H1 (cell line): ENCODE data around the gene TMEM235. TPM values are rescaled to one million over a fixed set of nuclear protein-coding genes. Genes with fewer than 3 reads are reported as not detected.

ENCODE experiments used
- CTCF ChIA-PET: fragments of 300-600 bp; sonication (Branson Sonifier 250); formaldehyde crosslinking; loops from one replicate; lab custom pipeline; 2021; ENCODE audit not compliant: partially characterized antibody; lab: Charles Lee
- POLR2A ChIA-PET: fragments of 300-600 bp; sonication (Branson Sonifier 250); formaldehyde crosslinking; loops from one replicate; lab custom pipeline; 2021; ENCODE audit warnings: inconsistent platforms; ENCODE audit not compliant: partially characterized antibody; lab: Charles Lee
- DNase-seq, 2 experiments: peaks; one replicate each; pipeline versions ENCODE4 v3.0.0 to v3.0.0-alpha.2; 2010 to 2022; ENCODE audit warnings: low spot score in 2 of 2, low read depth in 1 of 2, mixed read lengths in 1 of 2
- FAIRE-seq: peaks from 2 replicates; lab custom pipeline; 2011; peaks lifted over from hg19 to GRCh38; lab: Jason Lieb, UNC
- H2AFZ ChIP-seq: 2 replicates; pipeline ENCODE4 v1.8.1; 2012; ENCODE audit warnings: low read length, inconsistent platforms
- H2AK5ac ChIP-seq: 2 replicates; pipeline ENCODE4 v1.6.1; 2013; ENCODE audit warnings: low read depth, low read length
- H2BK120ac ChIP-seq: replicated peaks from 2 replicates; pipeline ENCODE3; 2013; ENCODE audit warnings: low read depth, low read length, inconsistent platforms
- H2BK12ac ChIP-seq: 2 replicates; pipeline ENCODE4 v1.6.1; 2013; ENCODE audit warnings: low read depth, low read length
- H2BK15ac ChIP-seq: 2 replicates; pipeline ENCODE4 v1.6.1; 2013; ENCODE audit warnings: low read length
- H2BK20ac ChIP-seq: 2 replicates; pipeline ENCODE4 v1.6.1; 2013; ENCODE audit warnings: low read length
- H2BK5ac ChIP-seq: 2 replicates; pipeline ENCODE4 v1.6.1; 2013; ENCODE audit warnings: low read depth, low read length
- H3K14ac ChIP-seq: 2 replicates; pipeline ENCODE4 v1.6.1; 2013; ENCODE audit warnings: inconsistent platforms; ENCODE audit not compliant: insufficient read length
- H3K18ac ChIP-seq: 2 replicates; pipeline ENCODE4 v1.6.1; 2013; ENCODE audit warnings: low read length; ENCODE audit errors: extremely low read depth
- H3K23ac ChIP-seq: 2 replicates; pipeline ENCODE4 v1.6.1; 2013; ENCODE audit warnings: inconsistent platforms; ENCODE audit not compliant: insufficient read length
- H3K23me2 ChIP-seq: 2 replicates; pipeline ENCODE4 v1.6.1; 2013; ENCODE audit warnings: low read depth, low read length
- H3K27ac ChIP-seq: 2 replicates; pipeline ENCODE4 v1.6.1; 2011; ENCODE audit warnings: low read depth, low read length, inconsistent platforms
- H3K27me3 ChIP-seq, 4 experiments: replicated peaks in 1 of 4; 1 replicate in 1 of 4; 2 replicates in 3 of 4; pipeline versions ENCODE4 v1.6.1 to v1.8.1; 2011 to 2013; ENCODE audit warnings: low read length in 3 of 4, mild to moderate bottlenecking in 3 of 4, inconsistent platforms in 2 of 4, mixed read lengths in 2 of 4, moderate library complexity in 1 of 4; ENCODE audit not compliant: control insufficient read depth in 3 of 4, insufficient read depth in 3 of 4; ENCODE audit errors: extremely low read depth in 1 of 4
- H3K36me3 ChIP-seq, 4 experiments: 2 replicates each; pipeline versions ENCODE4 v1.6.1 to v1.8.1; 2011 to 2013; ENCODE audit warnings: mild to moderate bottlenecking in 4 of 4, low read length in 3 of 4, moderate library complexity in 2 of 4, control low read depth in 1 of 4, inconsistent platforms in 1 of 4; ENCODE audit not compliant: insufficient read depth in 4 of 4, control insufficient read depth in 2 of 4
- H3K4ac ChIP-seq: replicated peaks from 2 replicates; pipeline ENCODE3; 2013; ENCODE audit warnings: low read length, low read depth, mixed read lengths, inconsistent platforms; ENCODE audit not compliant: insufficient read length
- H3K4me1 ChIP-seq, 4 experiments: replicated peaks in 1 of 4; 1 replicate in 1 of 4; 2 replicates in 3 of 4; pipeline versions ENCODE4 v1.6.1 to v1.8.1; 2011 to 2013; ENCODE audit warnings: low read length in 3 of 4, inconsistent platforms in 2 of 4, mixed read lengths in 1 of 4; ENCODE audit not compliant: insufficient read depth in 4 of 4, control insufficient read depth in 3 of 4
- H3K4me2 ChIP-seq, 2 experiments: 2 replicates each; pipeline versions ENCODE4 v1.6.1 to v1.8.1; 2011 to 2013; ENCODE audit warnings: low read depth in 2 of 2, low read length in 2 of 2, control low read depth in 1 of 2, inconsistent platforms in 1 of 2, mild to moderate bottlenecking in 1 of 2; ENCODE audit not compliant: insufficient read depth in 1 of 2
- H3K4me3 ChIP-seq, 4 experiments: fragments of 200-600, 300-600 bp in 1 of 4; sonication (generic), shearing (Covaris generic), sonication (Bioruptor Twin) in 1 of 4; 2 replicates each; pipeline versions ENCODE4 v1.5.1 to v1.8.1; 2011 to 2016; ENCODE audit warnings: low read length in 4 of 4, low read depth in 3 of 4, control low read depth in 2 of 4, inconsistent platforms in 2 of 4, mild to moderate bottlenecking in 2 of 4, mixed read lengths in 1 of 4, moderate library complexity in 1 of 4; ENCODE audit not compliant: insufficient read depth in 2 of 4; ENCODE audit errors: extremely low read depth in 1 of 4
- H3K56ac ChIP-seq: replicated peaks from 2 replicates; pipeline ENCODE3; 2013; ENCODE audit warnings: low read depth, mild to moderate bottlenecking, mixed read lengths, low read length, inconsistent platforms; ENCODE audit not compliant: insufficient read length
- H3K79me1 ChIP-seq: 2 replicates; pipeline ENCODE4 v1.6.1; 2013; ENCODE audit warnings: low read depth, low read length, control low read depth
- H3K79me2 ChIP-seq, 2 experiments: 2 replicates each; pipeline versions ENCODE4 v1.6.1 to v1.8.1; 2012 to 2013; ENCODE audit warnings: low read length in 2 of 2, mild to moderate bottlenecking in 2 of 2, inconsistent platforms in 1 of 2; ENCODE audit not compliant: insufficient read depth in 2 of 2, control insufficient read depth in 1 of 2
- H3K9ac ChIP-seq, 4 experiments: replicated peaks in 1 of 4; 1 replicate in 1 of 4; 2 replicates in 3 of 4; pipeline versions ENCODE4 v1.6.1 to v1.8.1; 2011 to 2013; ENCODE audit warnings: low read depth in 3 of 4, low read length in 3 of 4, control low read depth in 2 of 4, mild to moderate bottlenecking in 2 of 4, moderate library complexity in 2 of 4, inconsistent platforms in 1 of 4; ENCODE audit errors: extremely low read depth in 1 of 4
- H3K9me3 ChIP-seq, 2 experiments: 2 replicates each; pipeline versions ENCODE4 v1.6.1 to v1.8.1; 2012 to 2013; ENCODE audit warnings: mild to moderate bottlenecking in 2 of 2, moderate library complexity in 2 of 2, control low read depth in 1 of 2, inconsistent platforms in 1 of 2, low read depth in 1 of 2, low read length in 1 of 2, mixed read lengths in 1 of 2; ENCODE audit not compliant: insufficient read depth in 2 of 2
- H4K20me1 ChIP-seq, 2 experiments: replicated peaks in 1 of 2; 2 replicates each; pipeline versions ENCODE3 to v1.8.1; 2011 to 2013; ENCODE audit warnings: inconsistent platforms in 2 of 2, low read length in 2 of 2, mild to moderate bottlenecking in 1 of 2; ENCODE audit not compliant: insufficient read depth in 2 of 2, control insufficient read depth in 1 of 2
- H4K5ac ChIP-seq: 2 replicates; pipeline ENCODE4 v1.6.1; 2013; ENCODE audit warnings: low read length, low read depth, mixed read lengths, inconsistent platforms; ENCODE audit not compliant: insufficient read length
- H4K8ac ChIP-seq: 2 replicates; pipeline ENCODE4 v1.8.0; 2013; ENCODE audit warnings: mild to moderate bottlenecking, moderate library complexity, low read length, inconsistent platforms; ENCODE audit not compliant: insufficient read depth; ENCODE audit errors: extremely low read depth
- H4K91ac ChIP-seq: replicated peaks from 2 replicates; pipeline ENCODE3; 2013; ENCODE audit warnings: low read length, mixed read lengths, inconsistent platforms; ENCODE audit not compliant: insufficient read length
- EGR1 ChIP-seq: IDR thresholded peaks from 2 replicates; pipeline ENCODE4 v1.6.1; 2011; ENCODE audit warnings: low read depth, low read length, borderline replicate concordance
- HDAC6 ChIP-seq: IDR thresholded peaks from one replicate; pipeline ENCODE4 v1.7.1; 2012; ENCODE audit warnings: low read depth, mild to moderate bottlenecking, inconsistent platforms, low read length, moderate library complexity
- RAD21 ChIP-seq, 2 experiments: IDR thresholded peaks in 1 of 2; conservative IDR thresholded peaks in 1 of 2; 2 replicates each; pipeline ENCODE4 v1.6.1; 2011; ENCODE audit warnings: low read depth in 2 of 2, low read length in 2 of 2, improper control_type of control experiment in 1 of 2, inconsistent platforms in 1 of 2, mild to moderate bottlenecking in 1 of 2, moderate library complexity in 1 of 2
- RXRA ChIP-seq: IDR thresholded peaks from 2 replicates; pipeline ENCODE4 v1.6.1; 2011; ENCODE audit warnings: low read depth, mild to moderate bottlenecking, low read length, moderate library complexity; ENCODE audit not compliant: insufficient read depth
- WGBS, 2 experiments: shearing (Covaris generic) in 1 of 2; methylation state at CpG; one replicate each; pipeline versions ENCODE4 v1.1.6 to v1.1.7; 2013 to 2015; ENCODE audit warnings: low lambda C conversion rate in 2 of 2, mixed read lengths in 2 of 2, inconsistent platforms in 1 of 2, low coverage in 1 of 2, missing lambda C conversion rate in 1 of 2; ENCODE audit not compliant: insufficient replicate concordance in 2 of 2, insufficient coverage in 1 of 2, insufficient read length in 1 of 2; ENCODE audit errors: extremely low coverage in 1 of 2, missing lambda C conversion rate in 1 of 2; 5-methylcytosine and 5-hydroxymethylcytosine counted together
- polyA plus RNA-seq, 7 experiments: library from polyadenylated mRNA; depleted of rRNA in 3 of 7; stranded (reverse) in 5 of 7; unstranded in 2 of 7; fragments of >200 nt in 5 of 7; fragments of 200-250 nt in 2 of 7; gene quantifications; 1 replicate in 5 of 7; 2 replicates in 1 of 7; 4 replicates in 1 of 7; pipeline versions ENCODE4 v1.2.1 to v1.2.3, GENCODE V29; 2011 to 2013; ENCODE audit warnings: missing spikeins in 2 of 7, mixed read lengths in 2 of 7
- total RNA-seq: library from RNA; stranded (reverse); fragmentation: NEBNext Ultra II Directional; extraction: Animal tissue kit (Norgen Biotek cat#: 25700); gene quantifications from 2 replicates; pipeline ENCODE4 v1.2.1, GENCODE V29; 2021

Gene TMEM235
- total and polyA plus RNA-seq, 2 of the 8 experiments (the other 6 are each of a cell fraction or from before 2014, with no cell fraction given): 0.05 to 0.15 TPM

- H3K23me2 ChIP-seq: peaks cover 4% of the 10 kb centered on the region; the same call in 1 of the 2 replicates
- no peak overlapping the region for H3K18ac ChIP-seq
- no peak overlapping the region for H3K27ac ChIP-seq
- no peak overlapping the region for H2BK120ac ChIP-seq
- no peak overlapping the region for H4K5ac ChIP-seq
- no peaks in the 10 kb centered on the region for H3K36me3 ChIP-seq
- no peak overlapping the region for H2BK5ac ChIP-seq
- peak overlapping the region; percentile 97; the same call in 1 of the 2 replicates for H2BK12ac ChIP-seq
- no peak overlapping the region for H2BK20ac ChIP-seq
- no peak for TF ChIP-seq HDAC6
- TF ChIP-seq RAD21 (IDR thresholded peaks at IDR 0.05 in 1 of 2, conservative IDR thresholded peaks at IDR 0.05 in 1 of 2; ENCODE audit: low read depth in 2 of 2, low read length in 2 of 2): no peak
- no peak for TF ChIP-seq EGR1
- no peak for TF ChIP-seq RXRA
- WGBS, 2 experiments: 92% methylated on average over 13 of the region's 16 CpGs; no CpG with 5 or more reads in 1 of the 2 experiments
- H3K9me3 ChIP-seq: no peaks in the 10 kb centered on the region
- no peak overlapping the region for H2AK5ac ChIP-seq
- H3K23ac ChIP-seq: no peak overlapping the region
- H3K79me1 ChIP-seq: no peaks in the 10 kb centered on the region
- no peak overlapping the region for H2AFZ ChIP-seq
- H4K91ac ChIP-seq: peak overlapping the region; percentile 42
- H3K4me2 ChIP-seq: no peak overlapping the region
- no peaks in the 10 kb centered on the region for H3K79me2 ChIP-seq
- H2BK15ac ChIP-seq: peak overlapping the region; percentile 66; the same call in 1 of the 2 replicates
- no peak overlapping the region; the same call in 1 of the 2 replicates for H4K8ac ChIP-seq
- H3K9ac ChIP-seq: no peak overlapping the region
- peaks cover 0 to 23% (median 13%) of the 10 kb centered on the region in 4 experiments; a peak in 5 of 7 replicates for H3K4me1 ChIP-seq
- FAIRE-seq: no peak
- H4K20me1 ChIP-seq: no peaks in the 10 kb centered on the region
- H3K4me3 ChIP-seq: no peak overlapping the region
- no peak overlapping the region for H3K4ac ChIP-seq
- CTCF ChIA-PET: interaction anchor here (0.6 to 5.6 kb wide), 28 partner anchors 11 to 279 kb away, joined by 3 to 53 read pairs (median 8); partner anchors contain the start of genes BIRC5 and TMEM235
- no peak overlapping the region for H3K56ac ChIP-seq
- H3K27me3 ChIP-seq: no peaks in the 10 kb centered on the region
- no peak for DNase-seq
- H3K14ac ChIP-seq: no peak overlapping the region
- POLR2A ChIA-PET: interaction anchor here (1.5 to 3.1 kb wide), 3 partner anchors 13 to 62 kb away, joined by 4 to 19 read pairs (median 8); partner anchors contain the start of genes AFMID and TK1
Measured at GRCh38 chr17:78249074-78249817, 17.8 kb downstream of the TMEM235 start.
